Stimulated activated CD4-positive, alpha-beta T cell treated with anti-CD3 and anti-CD28 coated beads, Interleukin-15, amount 100 ng/mL, for 48 hours (primary cell): ENCODE data around the gene DAPP1.
"Not testable (repeated sequence)": the region's sequence is repeated elsewhere in the genome, so short reads cannot be mapped to it uniquely, and the experiment has no call there.

Experiments used
- DNase-seq, 2 donors: peaks; one replicate each; pipeline ENCODE4 v3.0.0-alpha.2; 2020; ENCODE audit warnings: low read depth in 2 of 2

Gene DAPP1

GRCh38 chr4:99824070-99824599 lies 7.5 kb downstream of the DAPP1 start:
- DNase-seq = no peak

GRCh38 chr4:99825272-99825671 lies 8.6 kb downstream of the DAPP1 start:
- no peak for DNase-seq

- DNase-seq = no peak
Observed at GRCh38 chr4:99826016-99826415, 9.4 kb downstream of the DAPP1 start.

GRCh38 chr4:99827454-99827853 lies 10.8 kb downstream of the DAPP1 start:
- no peak for DNase-seq

- no peak for DNase-seq
Observed at GRCh38 chr4:99827857-99828256, 11.2 kb downstream of the DAPP1 start.

GRCh38 chr4:99828477-99828876 lies 11.8 kb downstream of the DAPP1 start:
- no peak for DNase-seq

GRCh38 chr4:99830051-99830450 lies 13.4 kb downstream of the DAPP1 start:
- not testable (repeated sequence) for DNase-seq

GRCh38 chr4:99832321-99832720 lies 15.7 kb downstream of the DAPP1 start:
- DNase-seq = no peak

- no peak for DNase-seq
Observed at GRCh38 chr4:99832758-99833157, 16.1 kb downstream of the DAPP1 start.

GRCh38 chr4:99833756-99834155 lies 17.1 kb downstream of the DAPP1 start:
- no peak for DNase-seq

- DNase-seq = no peak
Observed at GRCh38 chr4:99834569-99834968, 17.9 kb downstream of the DAPP1 start.

GRCh38 chr4:99835942-99836341 lies 19.3 kb downstream of the DAPP1 start:
- no peak for DNase-seq

GRCh38 chr4:99838927-99839326 lies 22.3 kb downstream of the DAPP1 start:
- DNase-seq = no peak

GRCh38 chr4:99841129-99841528 lies 24.5 kb downstream of the DAPP1 start:
- no peak for DNase-seq

- no peak for DNase-seq
Observed at GRCh38 chr4:99843413-99843812, 26.8 kb downstream of the DAPP1 start.

GRCh38 chr4:99844048-99844447 lies 27.4 kb downstream of the DAPP1 start:
- DNase-seq = no peak

GRCh38 chr4:99845179-99845578 lies 28.6 kb downstream of the DAPP1 start:
- no peak for DNase-seq

GRCh38 chr4:99845708-99846469 lies 29.3 kb downstream of the DAPP1 start:
- DNase-seq = no peak

GRCh38 chr4:99846891-99847290 lies 30.3 kb downstream of the DAPP1 start:
- DNase-seq = no peak

- DNase-seq = no peak
Observed at GRCh38 chr4:99847362-99847976, 30.8 kb downstream of the DAPP1 start.

- no peak for DNase-seq
Observed at GRCh38 chr4:99848591-99849001, 32.0 kb downstream of the DAPP1 start.

- DNase-seq = no peak
Observed at GRCh38 chr4:99852199-99852749, 35.6 kb downstream of the DAPP1 start.

- DNase-seq = no peak
Observed at GRCh38 chr4:99853190-99853589, 36.6 kb downstream of the DAPP1 start.
